ENCODE results near the gene EPB42. TPM values are rescaled to one million over a fixed set of nuclear protein-coding genes. Genes with fewer than 3 reads are reported as not detected.

EPB42 gene
- total and polyA plus RNA-seq, 8 donors, result 1.1 to 5.3 (median 3.5) TPM; not detected in 2

DNA sequence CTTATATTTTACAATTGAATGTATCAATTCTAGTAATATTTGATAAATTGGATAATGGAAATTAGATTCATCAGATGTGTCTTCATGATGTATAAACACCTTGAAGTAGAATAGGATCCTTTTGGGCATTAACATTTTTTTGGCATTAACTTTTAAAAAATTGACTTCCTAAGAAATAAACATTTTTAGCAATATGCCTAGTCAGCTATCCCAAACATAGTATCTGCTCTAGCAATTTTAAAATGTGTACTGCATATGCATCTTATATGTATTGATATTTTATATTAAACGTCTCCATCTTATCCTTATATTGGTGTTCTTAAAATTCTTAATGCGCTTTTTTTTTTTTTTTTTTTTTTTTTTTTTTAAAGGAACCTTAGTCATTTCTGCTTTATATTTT, 27.1 kb downstream of the EPB42 start:
- ATAC-seq, result no peak
- intact Hi-C loops (cut with DNase I), result no loop called here
- peaks cover 0 to 94% of the 10 kb centered on the region in 2 donors for H3K36me3 ChIP-seq
- peaks cover 0 to 5% of the 10 kb centered on the region in 2 donors for H3K4me1 ChIP-seq
- H3K27ac ChIP-seq, result no peak overlapping the region
- no peak for DNase-seq
- TF ChIP-seq, protein P1, sequence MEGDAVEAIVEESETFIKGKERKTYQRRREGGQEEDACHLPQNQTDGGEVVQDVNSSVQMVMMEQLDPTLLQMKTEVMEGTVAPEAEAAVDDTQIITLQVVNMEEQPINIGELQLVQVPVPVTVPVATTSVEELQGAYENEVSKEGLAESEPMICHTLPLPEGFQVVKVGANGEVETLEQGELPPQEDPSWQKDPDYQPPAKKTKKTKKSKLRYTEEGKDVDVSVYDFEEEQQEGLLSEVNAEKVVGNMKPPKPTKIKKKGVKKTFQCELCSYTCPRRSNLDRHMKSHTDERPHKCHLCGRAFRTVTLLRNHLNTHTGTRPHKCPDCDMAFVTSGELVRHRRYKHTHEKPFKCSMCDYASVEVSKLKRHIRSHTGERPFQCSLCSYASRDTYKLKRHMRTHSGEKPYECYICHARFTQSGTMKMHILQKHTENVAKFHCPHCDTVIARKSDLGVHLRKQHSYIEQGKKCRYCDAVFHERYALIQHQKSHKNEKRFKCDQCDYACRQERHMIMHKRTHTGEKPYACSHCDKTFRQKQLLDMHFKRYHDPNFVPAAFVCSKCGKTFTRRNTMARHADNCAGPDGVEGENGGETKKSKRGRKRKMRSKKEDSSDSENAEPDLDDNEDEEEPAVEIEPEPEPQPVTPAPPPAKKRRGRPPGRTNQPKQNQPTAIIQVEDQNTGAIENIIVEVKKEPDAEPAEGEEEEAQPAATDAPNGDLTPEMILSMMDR (IDR thresholded peaks at IDR 0.05), result no peak
- no peaks in the 10 kb centered on the region for H3K9me3 ChIP-seq
- no peaks in the 10 kb centered on the region for H3K27me3 ChIP-seq
- no peak overlapping the region for H3K4me3 ChIP-seq

DNA sequence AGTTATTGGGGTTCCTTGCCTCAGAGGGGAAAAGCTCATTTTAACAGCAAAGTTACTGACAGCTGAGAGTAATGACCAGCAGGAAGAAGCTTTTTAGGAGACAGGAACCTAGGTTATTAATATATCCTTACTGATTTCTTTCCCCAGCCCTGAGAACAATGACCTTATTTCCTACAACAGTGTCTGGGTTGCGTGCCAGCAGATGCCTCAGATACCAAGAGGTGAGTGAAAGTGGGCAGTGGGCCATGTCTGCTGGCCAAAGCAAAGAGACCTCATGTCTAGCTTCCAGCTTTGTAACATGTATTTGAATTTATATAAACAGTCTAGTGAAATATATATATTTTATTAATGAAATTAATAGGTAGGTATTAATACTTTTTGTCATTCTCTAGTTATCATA, 30.6 kb downstream of the EPB42 start:
- ATAC-seq (no peak), DNase-seq (peak in 1 of 4 donors; percentile 17)
- Histone ChIP-seq H3K36me3 (peaks cover 0 to 62% of the 10 kb centered on the region in 2 donors), H3K27ac (no peak overlapping the region), H3K9me3 (no peaks in the 10 kb centered on the region), H3K4me1 (peaks cover 0 to 27% of the 10 kb centered on the region in 2 donors), H3K4me3 (no peak overlapping the region), H3K27me3 (no peaks in the 10 kb centered on the region)
- intact Hi-C loops (cut with DNase I), result no loop called here
- TF ChIP-seq, protein P1 (IDR thresholded peaks at IDR 0.05), result no peak

DNA sequence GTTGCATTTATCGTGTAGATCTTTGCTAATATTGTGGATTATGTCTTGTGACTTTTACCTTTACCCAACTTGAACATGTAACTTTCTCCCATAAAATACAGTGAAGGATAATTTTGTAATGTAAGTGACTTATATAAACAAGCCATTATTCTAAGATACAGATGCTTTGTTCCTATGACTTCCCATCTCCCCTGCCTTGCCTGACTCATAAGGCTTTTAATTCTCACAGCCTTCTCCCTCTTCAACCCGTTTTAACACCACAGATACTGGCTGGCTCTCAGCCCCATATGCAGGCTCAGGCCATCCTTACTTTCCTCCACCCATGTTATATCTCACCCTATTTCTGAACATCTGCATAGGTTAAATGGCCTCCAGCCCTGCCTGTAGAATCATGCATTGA, 31.5 kb downstream of the EPB42 start:
- H3K36me3 ChIP-seq, result peaks cover 0 to 55% of the 10 kb centered on the region in 2 donors
- H3K4me1 ChIP-seq, result peaks cover 0 to 33% of the 10 kb centered on the region in 2 donors
- no peaks in the 10 kb centered on the region for H3K9me3 ChIP-seq
- intact Hi-C loops (cut with DNase I), result no loop called here
- TF ChIP-seq, protein P1 (IDR thresholded peaks at IDR 0.05), result no peak
- no peak overlapping the region for H3K4me3 ChIP-seq
- H3K27ac ChIP-seq, result no peak overlapping the region
- no peaks in the 10 kb centered on the region for H3K27me3 ChIP-seq
- ATAC-seq (no peak), DNase-seq (no peak)

DNA sequence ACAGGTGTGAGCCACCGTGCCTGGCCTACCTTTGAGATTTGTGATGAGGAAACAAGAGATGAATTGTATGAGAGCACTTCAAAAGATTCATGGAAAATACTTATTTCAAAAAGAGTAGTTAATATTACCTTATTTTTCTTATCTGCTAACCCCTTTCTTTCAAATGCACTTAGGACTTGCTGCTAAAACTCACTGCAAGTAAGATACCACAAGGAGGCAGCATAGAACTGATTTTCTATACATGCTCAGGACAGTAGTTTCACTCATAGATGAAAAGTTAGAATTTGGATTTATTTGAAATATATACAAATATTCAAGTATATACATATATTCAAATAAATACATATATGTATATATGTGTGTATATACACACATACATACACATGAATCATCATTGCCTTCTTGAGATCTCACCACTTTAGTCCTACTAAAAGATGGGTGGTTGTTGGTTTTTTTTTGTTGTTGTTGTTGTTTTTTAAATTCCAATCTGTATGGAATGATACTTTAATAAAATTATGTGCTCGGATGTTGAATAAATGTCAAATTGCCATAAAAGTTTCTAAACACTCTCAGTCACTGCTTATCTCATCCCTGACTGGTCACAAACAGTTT, 33.2 kb downstream of the EPB42 start:
- Histone ChIP-seq H3K9me3 (no peaks in the 10 kb centered on the region), H3K4me1 (peaks cover 0 to 33% of the 10 kb centered on the region in 2 donors), H3K27me3 (no peaks in the 10 kb centered on the region), H3K27ac (no peak overlapping the region), H3K4me3 (no peak overlapping the region), H3K36me3 (peaks cover 0 to 46% of the 10 kb centered on the region in 2 donors)
- ATAC-seq (no peak), DNase-seq (peak in 1 of 4 donors; percentile 25)
- intact Hi-C loops (cut with DNase I), result no loop called here
- TF ChIP-seq, protein P1 (IDR thresholded peaks at IDR 0.05), result peak; percentile 43 to 52

DNA sequence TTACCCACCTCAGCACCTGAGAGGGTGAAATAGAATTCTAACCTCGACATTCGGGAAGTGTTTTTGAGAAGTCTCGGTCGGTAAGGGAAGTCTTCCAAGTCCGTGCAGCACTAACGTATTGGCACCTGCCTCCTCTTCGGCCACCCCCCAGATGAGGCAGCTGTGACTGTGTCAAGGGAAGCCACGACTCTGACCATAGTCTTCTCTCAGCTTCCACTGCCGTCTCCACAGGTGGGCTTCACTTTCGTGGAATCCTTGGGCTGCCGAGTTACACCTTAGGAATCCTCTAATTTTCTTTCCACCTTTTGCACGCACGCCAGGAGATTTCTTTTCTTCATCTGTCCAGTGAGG, 34.8 kb downstream of the EPB42 start:
- Histone ChIP-seq H3K4me1 (peaks cover 0 to 33% of the 10 kb centered on the region in 2 donors), H3K4me3 (peak overlapping the region; percentile 63 to 83), H3K36me3 (peaks cover 0 to 46% of the 10 kb centered on the region in 2 donors), H3K27ac (peak overlapping the region; percentile 84 to 91), H3K9me3 (no peaks in the 10 kb centered on the region), H3K27me3 (no peaks in the 10 kb centered on the region)
- intact Hi-C loops (cut with DNase I), result no loop called here
- TF ChIP-seq, protein P1 (IDR thresholded peaks at IDR 0.05), result no peak
- DNase-seq, result no peak
- peak; percentile 24 for ATAC-seq

All from left lung (tissue), 10 donors.